IMR-90 (cell line): Measurements from ENCODE around the gene IQSEC1. TPM values are rescaled to one million over a fixed set of nuclear protein-coding genes. Genes with fewer than 3 reads are reported as not detected.

ENCODE experiments used
- ATAC-seq: fragments of 200-7000 bp; cut with Tn5 transposase; 2 replicates; pipeline ENCODE4 v1.9.1; 2020; ENCODE audit warnings: low read depth, mild to moderate bottlenecking, moderate library complexity
- BruUV-seq: library from RNA; stranded (reverse); fragments of 400-500 nt; replicated peaks from 2 replicates; lab custom pipeline; 2021; lab: Mats Ljungman, UMichigan
- CTCF ChIA-PET: fragments of 300-600 bp; formaldehyde crosslinking; extraction: SDS; loops from one replicate; lab custom pipeline; 2021; ENCODE audit warnings: antibody characterized with exemption; lab: Yijun Ruan, JAX
- POLR2A ChIA-PET: fragments of 300-600 bp; sonication (Branson Sonifier 250); formaldehyde crosslinking; loops from one replicate; lab custom pipeline; 2022; ENCODE audit warnings: antibody characterized with exemption; ENCODE audit not compliant: unreplicated experiment; lab: Charles Lee
- DNase-seq: peaks from one replicate; pipeline ENCODE4 v3.0.0; 2013
- H2AFZ ChIP-seq: replicated peaks from 2 replicates; pipeline ENCODE3; 2013; ENCODE audit warnings: low read length, mild to moderate bottlenecking; ENCODE audit not compliant: poor library complexity
- H2AK5ac ChIP-seq: 2 replicates; pipeline ENCODE4 v1.6.1; 2013; ENCODE audit warnings: low read depth, low read length, inconsistent platforms
- H2AK9ac ChIP-seq: replicated peaks from 2 replicates; pipeline ENCODE3; 2013; ENCODE audit warnings: mild to moderate bottlenecking, low read depth, low read length, moderate library complexity; ENCODE audit not compliant: poor library complexity
- H2BK120ac ChIP-seq: 2 replicates; pipeline ENCODE4 v1.6.1; 2013; ENCODE audit warnings: low read depth, low read length, inconsistent platforms
- H2BK15ac ChIP-seq: 3 replicates; pipeline ENCODE4 v1.6.1; 2013; ENCODE audit warnings: low read depth, low read length, inconsistent platforms
- H2BK20ac ChIP-seq: 2 replicates; pipeline ENCODE4 v1.6.1; 2013; ENCODE audit warnings: low read depth, mild to moderate bottlenecking, inconsistent platforms, low read length, moderate library complexity
- H2BK5ac ChIP-seq: 2 replicates; pipeline ENCODE4 v1.6.1; 2013; ENCODE audit warnings: mild to moderate bottlenecking, low read depth, low read length, inconsistent platforms; ENCODE audit not compliant: poor library complexity, severe bottlenecking
- H3K14ac ChIP-seq: replicated peaks from 2 replicates; pipeline ENCODE4 v1.6.1; 2013; ENCODE audit warnings: low read depth, low read length, inconsistent platforms
- H3K18ac ChIP-seq: 2 replicates; pipeline ENCODE4 v1.6.1; 2013; ENCODE audit warnings: low read depth, low read length, control low read depth
- H3K23ac ChIP-seq: 2 replicates; pipeline ENCODE4 v1.6.1; 2013; ENCODE audit warnings: low read depth, low read length, inconsistent platforms
- H3K27ac ChIP-seq: 2 replicates; pipeline ENCODE4 v1.5.1; 2013; ENCODE audit warnings: mild to moderate bottlenecking, control low read depth, low read length; ENCODE audit not compliant: insufficient read depth
- H3K27me3 ChIP-seq: 2 replicates; pipeline ENCODE4 v1.6.1; 2013; ENCODE audit warnings: low read length; ENCODE audit not compliant: control insufficient read depth, insufficient read depth
- H3K36me3 ChIP-seq: 2 replicates; pipeline ENCODE4 v1.6.1; 2013; ENCODE audit warnings: low read length, mixed read lengths; ENCODE audit not compliant: control insufficient read depth, insufficient read depth
- H3K4ac ChIP-seq: 2 replicates; pipeline ENCODE4 v1.6.1; 2013; ENCODE audit warnings: low read depth, low read length, inconsistent platforms
- H3K4me1 ChIP-seq: 2 replicates; pipeline ENCODE4 v1.6.1; 2013; ENCODE audit warnings: low read length, mixed read lengths; ENCODE audit not compliant: control insufficient read depth, insufficient read depth
- H3K4me2 ChIP-seq: 2 replicates; pipeline ENCODE4 v1.6.1; 2013; ENCODE audit warnings: low read depth, mild to moderate bottlenecking, control low read depth, low read length, moderate library complexity
- H3K4me3 ChIP-seq: 2 replicates; pipeline ENCODE4 v1.5.1; 2013; ENCODE audit warnings: low read depth, mild to moderate bottlenecking, control low read depth, low read length, moderate library complexity; ENCODE audit not compliant: insufficient read depth
- H3K56ac ChIP-seq: 2 replicates; pipeline ENCODE4 v1.6.1; 2013; ENCODE audit warnings: low read length, inconsistent platforms; ENCODE audit not compliant: insufficient read depth; ENCODE audit errors: extremely low read depth
- H3K79me1 ChIP-seq, 2 experiments: 2 replicates each; pipeline ENCODE4 v1.6.1; 2013; ENCODE audit warnings: low read length in 2 of 2, inconsistent platforms in 1 of 2, low read depth in 1 of 2
- H3K9ac ChIP-seq: 2 replicates; pipeline ENCODE4 v1.6.1; 2013; ENCODE audit warnings: low read depth, low read length, control low read depth
- H3K9me1 ChIP-seq: 2 replicates; pipeline ENCODE4 v1.6.1; 2013; ENCODE audit warnings: low read length, inconsistent platforms; ENCODE audit not compliant: insufficient read depth
- H3K9me3 ChIP-seq: 2 replicates; pipeline ENCODE4 v1.6.1; 2013; ENCODE audit warnings: low read length; ENCODE audit not compliant: control insufficient read depth, insufficient read depth
- H4K20me1 ChIP-seq: 2 replicates; pipeline ENCODE4 v1.6.1; 2013; ENCODE audit warnings: low read length, inconsistent platforms; ENCODE audit not compliant: insufficient read depth
- H4K5ac ChIP-seq: 2 replicates; pipeline ENCODE4 v1.6.1; 2013; ENCODE audit warnings: mild to moderate bottlenecking, low read depth, low read length, control low read depth
- H4K8ac ChIP-seq, 2 experiments: 2 replicates each; pipeline ENCODE4 v1.6.1; 2013; ENCODE audit warnings: low read depth in 2 of 2, low read length in 2 of 2, control low read depth in 1 of 2, inconsistent platforms in 1 of 2
- H4K91ac ChIP-seq: 2 replicates; pipeline ENCODE4 v1.6.1; 2013; ENCODE audit warnings: low read depth, low read length, inconsistent platforms; ENCODE audit not compliant: insufficient read depth
- BHLHE40 ChIP-seq: fragments of 150-350 bp; IDR thresholded peaks from 2 replicates; pipeline ENCODE4 v1.6.1; 2016; ENCODE audit warnings: mild to moderate bottlenecking, low read depth, low read length
- CEBPB ChIP-seq: IDR thresholded peaks from 2 replicates; pipeline ENCODE4 v1.6.1; 2012; ENCODE audit warnings: low read depth, low read length, improper control_type of control experiment
- CHD1 ChIP-seq: IDR thresholded peaks from 2 replicates; pipeline ENCODE4 v1.6.1; 2012; ENCODE audit warnings: low read depth, low read length, improper control_type of control experiment
- CTCF ChIP-seq: conservative IDR thresholded peaks from 2 replicates; pipeline ENCODE4 v1.5.1; 2012; ENCODE audit warnings: mild to moderate bottlenecking, low read depth, low read length, improper control_type of control experiment
- MAFK ChIP-seq: IDR thresholded peaks from 2 replicates; pipeline ENCODE4 v1.6.1; 2012; ENCODE audit warnings: low read depth, low read length, improper control_type of control experiment
- MAZ ChIP-seq: IDR thresholded peaks from 2 replicates; pipeline ENCODE4 v1.6.1; 2012; ENCODE audit warnings: low read depth, mild to moderate bottlenecking, low read length, improper control_type of control experiment, moderate library complexity, borderline replicate concordance
- MXI1 ChIP-seq: IDR thresholded peaks from 2 replicates; pipeline ENCODE4 v1.6.1; 2012; ENCODE audit warnings: low read depth, mild to moderate bottlenecking, low read length, moderate library complexity, borderline replicate concordance
- NFE2L2 ChIP-seq: fragments of 150-350 bp; IDR thresholded peaks from 2 replicates; pipeline ENCODE4 v1.6.1; 2016; ENCODE audit warnings: low read depth, mild to moderate bottlenecking, low read length
- POLR2A ChIP-seq: IDR thresholded peaks from 2 replicates; pipeline ENCODE4 v1.6.1; 2012; ENCODE audit warnings: mild to moderate bottlenecking, low read depth, low read length
- RAD21 ChIP-seq: IDR thresholded peaks from 2 replicates; pipeline ENCODE4 v1.6.1; 2012; ENCODE audit warnings: low read length, improper control_type of control experiment
- RCOR1 ChIP-seq: IDR thresholded peaks from 2 replicates; pipeline ENCODE4 v1.6.1; 2012; ENCODE audit warnings: mild to moderate bottlenecking, low read length, improper control_type of control experiment; ENCODE audit not compliant: insufficient replicate concordance
- RFX5 ChIP-seq: IDR thresholded peaks from 2 replicates; pipeline ENCODE4 v1.8.0; 2012; ENCODE audit warnings: low read depth, mild to moderate bottlenecking, low read length, moderate library complexity
- SMC3 ChIP-seq: fragments of 150-350 bp; IDR thresholded peaks from 2 replicates; pipeline ENCODE4 v1.6.1; 2016; ENCODE audit warnings: low read depth, mild to moderate bottlenecking, antibody characterized with exemption, low read length, moderate library complexity
- WGBS, 2 experiments: methylation state at CpG; one replicate each; pipeline versions ENCODE4 v1.1.5 to v1.1.7; 2013; ENCODE audit warnings: missing lambda C conversion rate in 2 of 2; ENCODE audit not compliant: insufficient read length in 1 of 2; ENCODE audit errors: extremely low coverage in 2 of 2; 5-methylcytosine and 5-hydroxymethylcytosine counted together
- dilution Hi-C: fragments of 300-500 bp; cut with HindIII; formaldehyde crosslinking; loops from one replicate; pipeline ENCODE4 v1.14.3; 2018; ENCODE audit warnings: low sequenced_read_pairs; ENCODE audit not compliant: unreplicated experiment
- in situ Hi-C: fragments of 300-500 bp; cut with MboI; formaldehyde crosslinking; loops from 3 replicates; pipeline ENCODE4 v1.14.3; 2019; ENCODE audit warnings: low sequenced_read_pairs, inconsistent platforms, mixed read lengths
- intact Hi-C: fragments of 100-400 bp; cut with micrococcal nuclease; formaldehyde crosslinking; loops from 2 replicates; pipeline ENCODE4 v1.10.0; 2022
- polyA plus RNA-seq, 3 experiments: library from polyadenylated mRNA; depleted of rRNA; stranded (reverse); fragments of >200 nt; gene quantifications; 2 replicates each; pipeline ENCODE4 v1.2.3, GENCODE V29; 2012; ENCODE audit warnings: low replicate concordance in 1 of 3
- total RNA-seq: library from RNA; depleted of rRNA; stranded (reverse); fragments of >200 nt; gene quantifications from 2 replicates; pipeline ENCODE4 v1.2.3, GENCODE V29; 2012
- TF ChIP-seq, protein P1 (sequence below): fragments of 150-350 bp; IDR thresholded peaks from 2 replicates; pipeline ENCODE4 v1.6.1; 2016; ENCODE audit warnings: low read depth, mild to moderate bottlenecking, low read length, moderate library complexity, borderline replicate concordance

Gene IQSEC1
- total and polyA plus RNA-seq, 2 of the 4 experiments (the other 2 are of a cell fraction) = 5.9 to 11.9 TPM

DNA sequence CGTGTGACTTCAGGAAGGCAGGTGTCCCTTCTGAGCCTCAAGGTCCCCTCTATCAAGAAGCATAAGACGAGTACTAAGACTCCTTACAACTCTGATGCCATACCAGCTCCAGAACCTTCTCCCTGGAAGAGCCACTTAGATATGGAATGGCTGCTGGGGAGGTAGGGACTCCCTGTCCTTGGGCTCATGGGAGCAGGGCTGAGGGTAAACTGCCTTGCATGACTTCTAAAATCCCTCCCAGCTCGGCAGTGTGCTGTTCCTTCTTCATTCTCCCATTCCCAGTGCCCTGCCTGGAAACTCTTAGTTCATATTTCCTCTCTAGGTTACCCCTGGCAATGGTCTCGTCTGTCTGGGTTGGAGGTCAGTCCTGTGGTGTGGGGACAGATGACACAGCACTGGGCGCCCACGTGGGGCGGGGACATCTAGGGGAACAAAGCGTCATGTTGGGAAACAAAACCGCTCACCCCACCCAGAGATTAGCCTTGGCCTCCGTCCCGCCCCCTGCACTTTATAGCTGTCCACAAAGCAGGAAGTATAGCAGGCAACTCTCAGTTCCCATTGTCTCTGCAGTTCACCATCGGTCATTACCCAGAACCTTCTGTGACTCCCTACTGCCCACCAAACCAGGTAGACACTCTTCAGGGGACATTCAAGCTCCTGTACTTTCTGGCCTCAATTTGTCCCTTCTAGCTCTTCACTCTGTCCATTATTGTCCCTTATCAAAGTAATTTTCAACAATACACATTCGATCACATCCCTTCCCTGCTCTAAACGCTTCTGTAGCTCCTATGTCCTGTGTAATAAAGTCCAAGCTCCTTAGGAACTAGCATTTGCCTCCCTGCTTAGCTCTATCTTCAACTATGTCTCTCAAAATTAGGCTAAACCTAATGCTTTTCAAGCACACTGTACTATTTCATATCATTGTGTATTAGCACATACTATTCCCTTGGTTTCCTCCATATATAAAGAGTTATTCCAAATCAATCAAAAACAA, 73.8 kb downstream of the IQSEC1 start:
- no peak overlapping the region for H3K4ac ChIP-seq
- H2AFZ ChIP-seq = no peak overlapping the region
- H3K4me2 ChIP-seq = no peak overlapping the region
- DNase-seq (no peak), ATAC-seq (no peak)
- H3K27ac ChIP-seq = no peak overlapping the region
- H3K4me3 ChIP-seq = no peak overlapping the region
- no peak overlapping the region for H3K56ac ChIP-seq
- H3K4me1 ChIP-seq = peaks cover 9% of the 10 kb centered on the region
- H3K9me1 ChIP-seq = peaks cover 4% of the 10 kb centered on the region; the same call in 1 of the 2 replicates
- H3K9me3 ChIP-seq = no peaks in the 10 kb centered on the region
- dilution Hi-C loops = no loop called here
- ChIA-PET POLR2A (no interaction called here), CTCF (no interaction called here)
- H3K14ac ChIP-seq = no peak overlapping the region
- H2AK9ac ChIP-seq = no peak overlapping the region
- H3K9ac ChIP-seq = no peak overlapping the region
- no peak overlapping the region for H3K18ac ChIP-seq
- H2BK120ac ChIP-seq = no peak overlapping the region
- H2AK5ac ChIP-seq = no peak overlapping the region
- intact Hi-C loops = no loop called here
- H3K36me3 ChIP-seq = no peaks in the 10 kb centered on the region
- no peak overlapping the region; the same call in 1 of the 2 replicates for H4K91ac ChIP-seq
- WGBS, 2 experiments = 70% methylated on average over 2 of the region's 14 CpGs; no CpG with 5 or more reads in 1 of the 2 experiments
- no peak overlapping the region for H4K8ac ChIP-seq
- H4K20me1 ChIP-seq = no peaks in the 10 kb centered on the region
- H2BK5ac ChIP-seq = no peak overlapping the region
- H3K79me1 ChIP-seq = no peaks in the 10 kb centered on the region
- H4K5ac ChIP-seq = no peak overlapping the region
- no peak overlapping the region for H2BK20ac ChIP-seq
- H3K23ac ChIP-seq = no peak overlapping the region
- no TSS peak for BruUV-seq
- H2BK15ac ChIP-seq = no peak overlapping the region
- H3K27me3 ChIP-seq = 0 out of 2 replicates have a peak, but pooled peaks cover 2% of the 10 kb centered on the region
- in situ Hi-C loops = no loop called here
- TF ChIP-seq POLR2A = no peak
- no peak for TF ChIP-seq MXI1
- TF ChIP-seq MAFK = no peak
- TF ChIP-seq CTCF = no peak
- TF ChIP-seq RCOR1 = no peak
- TF ChIP-seq, protein P1, sequence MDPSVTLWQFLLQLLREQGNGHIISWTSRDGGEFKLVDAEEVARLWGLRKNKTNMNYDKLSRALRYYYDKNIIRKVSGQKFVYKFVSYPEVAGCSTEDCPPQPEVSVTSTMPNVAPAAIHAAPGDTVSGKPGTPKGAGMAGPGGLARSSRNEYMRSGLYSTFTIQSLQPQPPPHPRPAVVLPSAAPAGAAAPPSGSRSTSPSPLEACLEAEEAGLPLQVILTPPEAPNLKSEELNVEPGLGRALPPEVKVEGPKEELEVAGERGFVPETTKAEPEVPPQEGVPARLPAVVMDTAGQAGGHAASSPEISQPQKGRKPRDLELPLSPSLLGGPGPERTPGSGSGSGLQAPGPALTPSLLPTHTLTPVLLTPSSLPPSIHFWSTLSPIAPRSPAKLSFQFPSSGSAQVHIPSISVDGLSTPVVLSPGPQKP = no peak
- TF ChIP-seq CEBPB = no peak
- no peak for TF ChIP-seq NFE2L2
- TF ChIP-seq RAD21 = no peak
- TF ChIP-seq CHD1 = no peak
- TF ChIP-seq MAZ = no peak
- TF ChIP-seq RFX5 = no peak
- TF ChIP-seq SMC3 = no peak
- no peak for TF ChIP-seq BHLHE40
